AG09309 (cell line): Measurements from ENCODE around the gene SYNDIG1.

ENCODE experiments used
- DNase-seq: peaks from one replicate; pipeline ENCODE4 v3.0.0-alpha.2; 2010; ENCODE audit warnings: low read depth
- H3K4me3 ChIP-seq: 2 replicates; pipeline ENCODE4 v1.5.1; 2011; ENCODE audit warnings: mild to moderate bottlenecking, low read depth, low read length, moderate library complexity; ENCODE audit not compliant: control insufficient read depth
- TF ChIP-seq, protein P1 (sequence below): IDR thresholded peaks from 2 replicates; pipeline ENCODE4 v1.5.1; 2011; ENCODE audit warnings: mild to moderate bottlenecking, low read depth, low read length, inconsistent platforms; ENCODE audit not compliant: insufficient read depth, control insufficient read depth; ENCODE audit errors: missing control alignments

Gene SYNDIG1

DNA sequence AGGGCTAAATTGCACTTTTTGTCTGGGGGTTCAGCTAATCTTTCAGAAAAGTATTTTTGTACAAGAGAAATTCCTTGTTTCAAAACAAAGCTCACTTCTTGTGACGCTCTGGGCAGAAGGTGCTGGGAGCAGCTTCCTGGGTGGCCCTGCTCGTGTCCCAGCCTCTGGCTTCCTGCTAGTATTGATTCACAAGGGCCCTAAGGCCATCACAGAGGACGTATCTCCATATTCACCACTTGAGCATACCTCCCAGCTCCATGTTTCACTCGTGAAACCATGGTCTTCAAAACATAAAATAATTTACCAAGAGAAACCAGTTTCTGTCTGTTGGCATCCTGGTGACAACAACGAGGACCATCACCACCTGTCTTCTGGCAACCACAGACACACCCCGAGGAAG is 49.1 kb downstream of the SYNDIG1 start:
- no peak for DNase-seq
- TF ChIP-seq, protein P1, sequence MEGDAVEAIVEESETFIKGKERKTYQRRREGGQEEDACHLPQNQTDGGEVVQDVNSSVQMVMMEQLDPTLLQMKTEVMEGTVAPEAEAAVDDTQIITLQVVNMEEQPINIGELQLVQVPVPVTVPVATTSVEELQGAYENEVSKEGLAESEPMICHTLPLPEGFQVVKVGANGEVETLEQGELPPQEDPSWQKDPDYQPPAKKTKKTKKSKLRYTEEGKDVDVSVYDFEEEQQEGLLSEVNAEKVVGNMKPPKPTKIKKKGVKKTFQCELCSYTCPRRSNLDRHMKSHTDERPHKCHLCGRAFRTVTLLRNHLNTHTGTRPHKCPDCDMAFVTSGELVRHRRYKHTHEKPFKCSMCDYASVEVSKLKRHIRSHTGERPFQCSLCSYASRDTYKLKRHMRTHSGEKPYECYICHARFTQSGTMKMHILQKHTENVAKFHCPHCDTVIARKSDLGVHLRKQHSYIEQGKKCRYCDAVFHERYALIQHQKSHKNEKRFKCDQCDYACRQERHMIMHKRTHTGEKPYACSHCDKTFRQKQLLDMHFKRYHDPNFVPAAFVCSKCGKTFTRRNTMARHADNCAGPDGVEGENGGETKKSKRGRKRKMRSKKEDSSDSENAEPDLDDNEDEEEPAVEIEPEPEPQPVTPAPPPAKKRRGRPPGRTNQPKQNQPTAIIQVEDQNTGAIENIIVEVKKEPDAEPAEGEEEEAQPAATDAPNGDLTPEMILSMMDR = no peak
- no peak overlapping the region for H3K4me3 ChIP-seq

DNA sequence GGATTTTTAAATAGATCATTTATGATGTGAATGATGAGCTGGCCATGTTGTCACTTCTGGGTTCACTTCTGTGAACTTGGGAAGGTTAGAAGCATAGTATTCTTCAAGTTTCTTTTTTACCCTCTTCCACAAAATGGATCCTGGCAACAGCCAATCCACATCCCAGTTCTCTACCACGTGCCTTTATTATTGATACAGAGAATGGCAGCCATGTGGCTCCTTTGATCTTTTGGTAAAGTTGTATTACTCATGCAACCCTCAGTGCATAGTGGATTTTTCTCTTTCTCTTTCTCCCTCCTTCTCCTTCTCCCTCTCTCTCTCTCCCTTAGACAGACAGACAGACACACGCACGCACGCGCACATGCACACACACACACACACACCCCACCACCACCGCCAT is 50.0 kb downstream of the SYNDIG1 start:
- TF ChIP-seq, protein P1 = no peak
- DNase-seq = no peak
- H3K4me3 ChIP-seq = no peak overlapping the region

DNA sequence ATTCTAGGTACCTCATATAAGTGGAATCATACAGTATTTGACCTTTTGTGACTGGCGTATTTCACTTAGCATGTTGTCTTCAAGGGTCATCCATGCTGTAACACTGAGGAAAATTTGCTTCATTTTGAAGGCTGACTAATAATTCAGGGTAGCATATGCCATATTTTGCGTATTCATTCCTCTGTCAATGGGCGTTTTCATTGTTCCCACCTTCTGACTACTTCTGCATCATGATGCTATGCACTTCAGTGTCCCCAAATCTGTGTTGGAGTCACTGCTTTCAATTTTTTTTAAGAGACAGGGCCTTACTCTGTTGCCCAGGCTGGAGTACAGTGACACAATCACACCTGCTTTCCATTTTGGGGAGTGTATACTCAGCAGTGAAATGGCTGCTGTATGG is 51.6 kb downstream of the SYNDIG1 start:
- no peak overlapping the region for H3K4me3 ChIP-seq
- no peak for DNase-seq
- TF ChIP-seq, protein P1 = no peak

DNA sequence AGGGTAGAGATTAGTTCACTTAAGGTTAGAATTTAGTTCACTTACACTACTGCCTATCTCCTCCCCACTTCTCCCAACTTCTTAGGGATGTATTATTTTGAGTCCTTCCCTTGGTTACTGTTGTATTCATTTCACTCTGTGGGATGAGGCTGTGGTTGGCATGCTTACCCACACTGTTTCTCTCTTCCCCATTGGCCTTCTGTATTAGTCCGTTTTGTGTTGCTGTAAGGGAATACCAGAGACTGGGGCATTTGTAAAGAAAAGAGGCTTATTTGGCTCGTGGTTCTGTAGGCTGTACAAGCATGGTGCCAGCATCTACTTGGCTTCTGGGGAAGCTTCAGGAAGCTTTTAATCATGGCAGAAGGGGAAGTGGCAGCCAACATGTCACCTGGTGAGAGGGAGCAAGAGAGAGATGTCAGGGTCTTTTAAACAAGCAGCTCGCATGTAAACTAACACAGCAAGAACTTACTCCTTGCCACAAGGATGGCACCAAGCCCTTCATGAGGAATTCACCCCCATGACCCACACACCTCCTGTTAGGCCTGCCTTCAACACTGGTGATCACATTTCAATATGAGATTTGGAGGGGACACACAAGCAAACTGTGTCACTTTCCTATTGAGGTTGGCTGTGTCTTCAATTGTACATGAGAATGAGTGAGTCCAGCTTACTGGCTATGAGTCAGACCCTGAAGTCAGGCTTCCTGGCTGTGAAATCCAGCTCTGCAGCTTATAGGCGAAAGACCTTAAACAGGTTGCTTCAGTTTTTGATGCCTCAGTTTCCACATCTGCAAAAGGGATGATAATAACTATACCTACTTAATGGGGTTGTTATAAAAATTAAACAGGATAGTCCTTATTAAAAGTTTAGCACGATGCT is 53.3 kb downstream of the SYNDIG1 start:
- TF ChIP-seq, protein P1 = no peak
- no peak for DNase-seq
- no peak overlapping the region for H3K4me3 ChIP-seq

DNA sequence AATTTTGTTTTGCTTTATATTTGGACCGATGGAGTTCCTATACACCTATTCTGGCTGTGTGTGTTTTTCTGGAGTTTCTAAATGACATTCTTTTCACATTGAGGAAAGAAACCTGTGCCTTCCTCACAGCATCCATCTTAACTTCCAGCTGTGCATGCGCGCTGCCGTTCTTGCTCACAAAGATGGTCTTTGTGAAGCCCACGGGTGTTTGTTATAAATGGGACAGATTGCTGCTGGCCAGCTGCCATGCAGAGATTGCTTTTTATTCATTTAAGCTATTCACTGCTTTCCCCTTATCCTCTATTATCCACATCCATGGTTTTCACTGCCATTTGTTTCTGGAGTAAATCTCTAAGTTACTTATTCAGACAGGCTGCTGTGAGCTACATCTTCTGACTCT is 54.2 kb downstream of the SYNDIG1 start:
- TF ChIP-seq, protein P1 = no peak

DNA sequence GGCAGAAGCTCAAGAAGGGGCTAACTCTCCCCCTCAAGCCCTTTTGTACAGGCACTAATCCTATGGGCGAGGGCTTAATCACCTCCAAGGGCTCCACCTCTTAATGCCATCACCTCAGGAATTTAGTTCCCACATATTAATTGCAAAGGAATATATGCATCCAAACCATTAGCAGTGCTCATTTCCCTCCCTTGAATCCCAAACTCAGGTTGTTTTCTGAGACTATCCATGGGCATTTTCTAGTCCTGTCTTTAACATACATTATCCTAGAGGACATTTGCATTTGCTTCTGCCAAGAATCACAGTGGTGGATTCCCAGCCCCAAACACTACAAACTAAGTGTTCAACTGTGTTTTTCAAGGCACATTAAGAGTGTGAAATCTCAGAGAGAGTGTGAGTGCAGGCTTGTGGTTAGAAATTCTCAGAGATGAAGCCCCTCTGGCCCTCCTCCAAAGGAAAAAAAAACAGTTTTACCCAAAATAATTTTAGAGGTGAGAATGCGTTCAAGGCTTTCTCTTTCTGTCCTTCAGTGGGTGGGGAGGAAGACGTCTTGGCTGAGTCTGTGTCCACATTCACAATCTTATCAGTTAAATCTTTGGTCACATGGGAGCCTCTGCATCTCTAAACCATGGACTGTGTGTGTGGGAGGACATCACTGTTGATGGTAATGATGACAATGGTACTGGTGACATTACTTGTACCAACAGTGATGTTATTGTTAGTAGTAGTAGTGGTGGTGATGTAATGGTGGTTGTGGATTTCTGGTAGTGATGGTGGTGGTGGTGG is 59.3 kb downstream of the SYNDIG1 start:
- TF ChIP-seq, protein P1 = no peak
- no peak overlapping the region for H3K4me3 ChIP-seq
- DNase-seq = no peak

More for the DNA sequence above, 54.2 kb downstream of the SYNDIG1 start:
- no peak overlapping the region for H3K4me3 ChIP-seq
- no peak for DNase-seq
